K562 (cell line): Measurements from ENCODE around the gene HPN.

Experiments used
- BCOR ChIP-seq: fragments of 450-650 bp; IDR thresholded peaks from 2 replicates; pipeline ENCODE4 v1.6.1; 2016
- ETV6 ChIP-seq, 3 experiments: fragments of 150-350 bp in 1 of 3; sonication (generic) in 1 of 3; formaldehyde crosslinking in 1 of 3; IDR thresholded peaks; 2 replicates each; pipeline versions ENCODE4 v1.6.1 to v1.8.0; 2014 to 2022; ENCODE audit warnings: borderline replicate concordance in 2 of 3, low read depth in 2 of 3, antibody characterized with exemption in 1 of 3, low read length in 1 of 3, mild to moderate bottlenecking in 1 of 3, missing genetic modification reagents in 1 of 3
- EZH2 ChIP-seq: IDR thresholded peaks from 2 replicates; pipeline ENCODE4 v1.6.1; 2012; ENCODE audit warnings: low read depth, mild to moderate bottlenecking, inconsistent platforms, low read length, borderline replicate concordance
- POLR2A ChIP-seq: fragments of 450-650 bp; conservative IDR thresholded peaks from 2 replicates; pipeline ENCODE4 v1.6.1; 2016
- SIRT6 ChIP-seq: IDR thresholded peaks from one replicate; pipeline ENCODE4 v1.6.1; 2012; ENCODE audit warnings: low read depth, mild to moderate bottlenecking, control low read depth, inconsistent platforms, low read length, moderate library complexity
- STAT5B ChIP-seq: fragments of 250-450 bp; sonication (Bioruptor Pico); IDR thresholded peaks from 2 replicates; pipeline ENCODE4 v1.8.0; 2021; ENCODE audit warnings: mild to moderate bottlenecking, inconsistent platforms
- TAF1 ChIP-seq: IDR thresholded peaks from 2 replicates; pipeline ENCODE4 v1.6.1; 2011; ENCODE audit warnings: mild to moderate bottlenecking, low read length, moderate library complexity; ENCODE audit not compliant: insufficient read depth, control insufficient read depth, severe bottlenecking; ENCODE audit errors: extremely low read depth
- TBP ChIP-seq: optimal IDR thresholded peaks from 2 replicates; pipeline ENCODE3; 2011; ENCODE audit warnings: low read depth, low read length, improper control_type of control experiment
- TFE3 ChIP-seq: fragments of 450-650 bp; formaldehyde crosslinking; IDR thresholded peaks from 2 replicates; pipeline ENCODE4 v1.4.0; 2020; ENCODE audit warnings: mild to moderate bottlenecking, mixed read lengths
- XRCC3 ChIP-seq: fragments of 450-650 bp; IDR thresholded peaks from 2 replicates; pipeline ENCODE4 v1.6.1; 2017; ENCODE audit warnings: mild to moderate bottlenecking, moderate library complexity
- ZBTB7A ChIP-seq: IDR thresholded peaks from 2 replicates; pipeline ENCODE4 v1.6.1; 2011; ENCODE audit warnings: low read depth, mild to moderate bottlenecking, low read length, moderate library complexity, borderline replicate concordance; ENCODE audit not compliant: control insufficient read depth
- ZKSCAN8 ChIP-seq: fragments of 200-800 bp; sonication (Bioruptor generic); IDR thresholded peaks from 2 replicates; pipeline ENCODE4 v1.6.1; 2016; ENCODE audit warnings: missing genetic modification characterization, missing compliant biosample characterization
- TF ChIP-seq, protein P1 (sequence below): fragments of 250-450 bp; sonication (Bioruptor Pico); IDR thresholded peaks from 2 replicates; pipeline ENCODE4 v1.5.0; 2021; ENCODE audit warnings: mild to moderate bottlenecking, borderline replicate concordance
- TF ChIP-seq, protein P2 (sequence below), 2 experiments: IDR thresholded peaks; 2 replicates each; pipeline ENCODE4 v1.6.1; 2011; ENCODE audit warnings: borderline replicate concordance in 1 of 2, control low read depth in 1 of 2, low read depth in 1 of 2, low read length in 1 of 2, mild to moderate bottlenecking in 1 of 2, mixed read lengths in 1 of 2, moderate library complexity in 1 of 2; ENCODE audit not compliant: insufficient read depth in 1 of 2, insufficient read length in 1 of 2, poor library complexity in 1 of 2, severe bottlenecking in 1 of 2; ENCODE audit errors: extremely low read depth in 1 of 2

DNA sequence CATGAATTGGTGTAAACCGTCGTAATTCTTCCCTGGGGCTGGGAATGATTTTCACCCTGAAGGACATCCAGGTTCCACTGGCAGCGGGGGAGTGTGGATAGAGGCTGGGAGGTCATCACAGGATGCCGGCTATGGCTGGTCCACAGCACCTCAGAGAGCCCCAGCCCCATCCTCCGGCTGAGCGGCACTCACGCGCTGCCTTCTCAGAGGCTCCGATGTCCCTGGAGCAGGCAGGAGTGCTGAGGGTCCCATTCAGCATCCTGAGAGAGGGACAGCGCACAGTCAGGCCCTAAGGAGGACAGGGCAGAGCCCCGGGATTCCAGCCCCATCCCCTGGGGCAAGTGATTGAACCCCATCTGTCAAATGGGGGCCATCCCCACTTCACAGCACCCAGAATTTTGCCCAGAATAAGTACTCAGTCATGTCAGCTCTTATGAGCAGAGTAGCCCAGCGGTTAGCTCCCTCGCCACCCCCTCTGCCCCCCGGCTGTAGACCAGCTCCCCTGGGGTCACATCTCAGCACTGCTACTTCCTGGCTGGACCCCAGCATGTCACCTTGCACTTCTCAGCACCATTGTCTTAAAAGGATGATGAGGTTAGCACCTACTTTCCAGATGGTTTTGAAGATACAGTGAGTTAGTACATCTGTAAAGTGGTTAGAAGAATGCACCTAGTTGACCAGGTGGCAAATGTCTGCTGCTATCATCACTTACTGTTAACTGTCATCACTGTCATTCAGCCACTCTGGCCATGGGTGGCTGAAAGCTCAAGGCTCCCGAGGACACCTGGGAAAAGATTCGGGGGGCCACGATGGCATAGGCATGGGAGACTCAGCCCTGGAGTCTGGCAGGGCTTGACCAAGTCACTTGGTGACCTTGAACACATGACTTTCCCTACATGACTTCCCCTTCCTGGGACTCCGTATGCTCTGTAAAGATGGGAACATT lies 29.5 kb upstream of the HPN start:
- TF ChIP-seq TAF1 (no peak), ETV6 (IDR thresholded peaks at IDR 0.05; ENCODE audit: borderline replicate concordance in 1 of 2, low read depth in 2 of 2, low read length in 1 of 2) (no peak), ETV6 (CRISPR knock-in tag; IDR thresholded peaks at IDR 0.05; ENCODE audit: borderline replicate concordance) (no peak), ZKSCAN8 (CRISPR knock-in tag) (no peak), EZH2 (no peak), SIRT6 (no peak), TBP (no peak), ZBTB7A (no peak), TFE3 (no peak), XRCC3 (no peak), STAT5B (CRISPR knock-in tag) (no peak), BCOR (no peak), POLR2A (no peak)
- TF ChIP-seq, protein P1, sequence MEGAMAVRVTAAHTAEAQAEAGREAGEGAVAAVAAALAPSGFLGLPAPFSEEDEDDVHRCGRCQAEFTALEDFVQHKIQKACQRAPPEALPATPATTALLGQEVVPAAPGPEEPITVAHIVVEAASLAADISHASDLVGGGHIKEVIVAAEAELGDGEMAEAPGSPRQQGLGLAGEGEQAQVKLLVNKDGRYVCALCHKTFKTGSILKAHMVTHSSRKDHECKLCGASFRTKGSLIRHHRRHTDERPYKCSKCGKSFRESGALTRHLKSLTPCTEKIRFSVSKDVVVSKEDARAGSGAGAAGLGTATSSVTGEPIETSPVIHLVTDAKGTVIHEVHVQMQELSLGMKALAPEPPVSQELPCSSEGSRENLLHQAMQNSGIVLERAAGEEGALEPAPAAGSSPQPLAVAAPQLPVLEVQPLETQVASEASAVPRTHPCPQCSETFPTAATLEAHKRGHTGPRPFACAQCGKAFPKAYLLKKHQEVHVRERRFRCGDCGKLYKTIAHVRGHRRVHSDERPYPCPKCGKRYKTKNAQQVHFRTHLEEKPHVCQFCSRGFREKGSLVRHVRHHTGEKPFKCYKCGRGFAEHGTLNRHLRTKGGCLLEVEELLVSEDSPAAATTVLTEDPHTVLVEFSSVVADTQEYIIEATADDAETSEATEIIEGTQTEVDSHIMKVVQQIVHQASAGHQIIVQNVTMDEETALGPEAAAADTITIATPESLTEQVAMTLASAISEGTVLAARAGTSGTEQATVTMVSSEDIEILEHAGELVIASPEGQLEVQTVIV (CRISPR knock-in tag): no peak
- TF ChIP-seq, protein P2, sequence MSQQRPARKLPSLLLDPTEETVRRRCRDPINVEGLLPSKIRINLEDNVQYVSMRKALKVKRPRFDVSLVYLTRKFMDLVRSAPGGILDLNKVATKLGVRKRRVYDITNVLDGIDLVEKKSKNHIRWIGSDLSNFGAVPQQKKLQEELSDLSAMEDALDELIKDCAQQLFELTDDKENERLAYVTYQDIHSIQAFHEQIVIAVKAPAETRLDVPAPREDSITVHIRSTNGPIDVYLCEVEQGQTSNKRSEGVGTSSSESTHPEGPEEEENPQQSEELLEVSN (IDR thresholded peaks at IDR 0.05; ENCODE audit: borderline replicate concordance in 1 of 2, extremely low read depth in 1 of 2, insufficient read depth in 1 of 2, insufficient read length in 1 of 2, low read depth in 1 of 2, low read length in 1 of 2, poor library complexity in 1 of 2, severe bottlenecking in 1 of 2): no peak
